Fibroblast of lung (primary cell): ENCODE measurements around the gene LLCFC1. TPM values are rescaled to one million over a fixed set of nuclear protein-coding genes. Genes with fewer than 3 reads are reported as not detected.
"Not testable (repeated sequence)": the region's sequence is repeated elsewhere in the genome, so short reads cannot be mapped to it uniquely, and the experiment has no call there.

ENCODE experiments used
- DNase-seq, 2 donors: peaks; one replicate each; pipeline versions ENCODE4 v3.0.0 to v3.0.0-alpha.2; 2010; ENCODE audit warnings: low read depth in 2 of 2
- H2AFZ ChIP-seq: 2 replicates; pipeline ENCODE4 v1.5.1; 2012; ENCODE audit warnings: low read length, control low read depth, inconsistent platforms
- H3K27ac ChIP-seq: 2 replicates; pipeline ENCODE4 v1.5.1; 2011; ENCODE audit warnings: low read length, control low read depth; ENCODE audit not compliant: insufficient read depth
- H3K27me3 ChIP-seq: 2 replicates; pipeline ENCODE4 v1.5.1; 2011; ENCODE audit warnings: mild to moderate bottlenecking, low read length; ENCODE audit not compliant: control insufficient read depth, insufficient read depth
- H3K36me3 ChIP-seq: 2 replicates; pipeline ENCODE4 v1.5.1; 2011; ENCODE audit warnings: low read length; ENCODE audit not compliant: control insufficient read depth, insufficient read depth
- H3K4me1 ChIP-seq: 2 replicates; pipeline ENCODE4 v1.5.1; 2011; ENCODE audit warnings: low read length; ENCODE audit not compliant: control insufficient read depth, insufficient read depth; ENCODE audit errors: extremely low read depth
- H3K4me2 ChIP-seq: 2 replicates; pipeline ENCODE4 v1.5.1; 2011; ENCODE audit warnings: low read length, control low read depth; ENCODE audit not compliant: insufficient read depth; ENCODE audit errors: extremely low read depth
- H3K4me3 ChIP-seq, 4 experiments: fragments of 200-600 bp in 1 of 4; sonication (generic) in 1 of 4; replicated peaks in 1 of 4; 2 replicates each; pipeline ENCODE4 v1.5.1; 2011 to 2016; ENCODE audit warnings: low read length in 4 of 4, low read depth in 3 of 4, mild to moderate bottlenecking in 3 of 4, control low read depth in 2 of 4, inconsistent platforms in 1 of 4, mixed read lengths in 1 of 4; ENCODE audit not compliant: insufficient read depth in 1 of 4; ENCODE audit errors: control extremely low read depth in 1 of 4
- H3K79me2 ChIP-seq: 2 replicates; pipeline ENCODE4 v1.5.1; 2012; ENCODE audit warnings: mild to moderate bottlenecking, low read length, inconsistent platforms; ENCODE audit not compliant: control insufficient read depth, insufficient read depth
- H3K9ac ChIP-seq: 2 replicates; pipeline ENCODE4 v1.5.1; 2011; ENCODE audit warnings: mild to moderate bottlenecking, low read length, control low read depth; ENCODE audit not compliant: insufficient read depth
- H3K9me3 ChIP-seq: 2 replicates; pipeline ENCODE4 v1.5.1; 2012; ENCODE audit warnings: low read depth, low read length; ENCODE audit not compliant: control insufficient read depth, insufficient read depth
- H4K20me1 ChIP-seq: 2 replicates; pipeline ENCODE4 v1.5.1; 2011; ENCODE audit warnings: low read length; ENCODE audit not compliant: control insufficient read depth, insufficient read depth; ENCODE audit errors: extremely low read depth
- CTCF ChIP-seq, 2 donors: IDR thresholded peaks in 1 of 2; conservative IDR thresholded peaks in 1 of 2; 1 replicate in 1 of 2; 2 replicates in 1 of 2; pipeline ENCODE4 v1.5.1; 2011 to 2012; ENCODE audit warnings: low read length in 2 of 2, control low read depth in 1 of 2, inconsistent platforms in 1 of 2, low read depth in 1 of 2, mild to moderate bottlenecking in 1 of 2
- EZH2 ChIP-seq: IDR thresholded peaks from 2 replicates; pipeline ENCODE4 v1.5.1; 2012; ENCODE audit warnings: low read length, control low read depth, mild to moderate bottlenecking; ENCODE audit errors: missing control alignments
- polyA plus RNA-seq, 2 donors: library from polyadenylated mRNA; depleted of rRNA in 1 of 2; stranded (reverse) in 1 of 2; unstranded in 1 of 2; fragments of >200 nt; gene quantifications; 2 replicates each; pipeline ENCODE4 v1.2.1, GENCODE V29; 2011 to 2012; ENCODE audit warnings: missing spikeins in 1 of 2
- total RNA-seq: library from RNA; depleted of rRNA; stranded (reverse); fragments of >200 nt; gene quantifications from 2 replicates; pipeline ENCODE4 v1.2.1, GENCODE V29; 2014

Gene LLCFC1
- total and polyA plus RNA-seq, 2 donors (not counting 1 experiment from before 2014, with no cell fraction given) = not detected

- no peak for DNase-seq
- Histone ChIP-seq H3K4me1 (no peaks in the 10 kb centered on the region), H3K4me2 (no peak overlapping the region), H4K20me1 (no peaks in the 10 kb centered on the region), H2AFZ (no peak overlapping the region), H3K79me2 (no peaks in the 10 kb centered on the region), H3K36me3 (no peaks in the 10 kb centered on the region), H3K27me3 (no peaks in the 10 kb centered on the region), H3K27ac (no peak overlapping the region), H3K9ac (no peak overlapping the region), H3K4me3 (no peak overlapping the region), H3K9me3 (no peaks in the 10 kb centered on the region)
- TF ChIP-seq EZH2 (no peak), CTCF (conservative IDR thresholded peaks at IDR 0.05 in 1 of 2, IDR thresholded peaks at IDR 0.05 in 1 of 2; ENCODE audit: low read depth in 1 of 2, low read length in 2 of 2) (no peak)
Measured at GRCh38 chr7:142969183-142969582, 29.9 kb downstream of the LLCFC1 start.

GRCh38 chr7:142974626-142975025 lies 35.3 kb downstream of the LLCFC1 start:
- no peaks in the 10 kb centered on the region for H3K9me3 ChIP-seq

GRCh38 chr7:142978402-142978801 lies 39.1 kb downstream of the LLCFC1 start:
- not testable (repeated sequence) for H2AFZ ChIP-seq, H3K4me2 ChIP-seq, H3K4me1 ChIP-seq, H3K27me3 ChIP-seq, H4K20me1 ChIP-seq, H3K79me2 ChIP-seq, H3K4me3 ChIP-seq, H3K9me3 ChIP-seq, H3K36me3 ChIP-seq, DNase-seq, H3K27ac ChIP-seq, H3K9ac ChIP-seq

More at GRCh38 chr7:142974626-142975025, 35.3 kb downstream of the LLCFC1 start:
- Histone ChIP-seq H3K27ac (no peak overlapping the region), H3K79me2 (no peaks in the 10 kb centered on the region), H3K4me3 (no peak overlapping the region), H3K9ac (no peak overlapping the region), H3K4me1 (no peaks in the 10 kb centered on the region), H3K4me2 (no peak overlapping the region), H2AFZ (no peak overlapping the region), H4K20me1 (no peaks in the 10 kb centered on the region), H3K27me3 (no peaks in the 10 kb centered on the region), H3K36me3 (no peaks in the 10 kb centered on the region)
- no peak for TF ChIP-seq EZH2
- TF ChIP-seq CTCF (conservative IDR thresholded peaks at IDR 0.05 in 1 of 2, IDR thresholded peaks at IDR 0.05 in 1 of 2; ENCODE audit: low read depth in 1 of 2, low read length in 2 of 2) = no peak
- DNase-seq = no peak
